ENCODE data around the gene PMVK.

Gene PMVK

GRCh38 chr1:154877370-154877974 lies 59.0 kb downstream of the PMVK start:
- no peak for DNase-seq

- no peak for DNase-seq
Observed at GRCh38 chr1:154876842-154877369, 59.6 kb downstream of the PMVK start.
